MM.1S (cell line): Measurements from ENCODE around the gene C19orf44.

Experiments used
- DNase-seq: peaks from one replicate; pipeline ENCODE4 v3.0.0-alpha.2; 2015
- H2AFZ ChIP-seq: fragments of 300-600 bp; sonication (generic); 2 replicates; pipeline ENCODE4 v1.6.0; 2016; ENCODE audit warnings: antibody characterized with exemption, low read length
- H3F3A ChIP-seq: fragments of 300-600 bp; sonication (generic); 2 replicates; pipeline ENCODE4 v1.6.1; 2016; ENCODE audit warnings: mild to moderate bottlenecking, antibody characterized with exemption, low read length, moderate library complexity, mixed read lengths; ENCODE audit not compliant: insufficient read depth
- H3K27ac ChIP-seq: fragments of 300-600 bp; sonication (generic); 2 replicates; pipeline ENCODE4 v1.5.1; 2016; ENCODE audit warnings: mild to moderate bottlenecking, low read length
- H3K27me3 ChIP-seq: fragments of 300-600 bp; sonication (generic); replicated peaks from 2 replicates; pipeline ENCODE4 v1.6.0; 2016; ENCODE audit warnings: low read length; ENCODE audit not compliant: insufficient read depth
- H3K36me3 ChIP-seq: fragments of 300-600 bp; sonication (generic); replicated peaks from 2 replicates; pipeline ENCODE4 v1.6.1; 2016; ENCODE audit warnings: mild to moderate bottlenecking, low read length, mixed read lengths; ENCODE audit not compliant: insufficient read depth
- H3K4me1 ChIP-seq: fragments of 300-600 bp; sonication (generic); 2 replicates; pipeline ENCODE4 v1.6.1; 2016; ENCODE audit warnings: low read length, mixed read lengths
- H3K4me2 ChIP-seq: fragments of 300-600 bp; sonication (generic); 2 replicates; pipeline ENCODE4 v1.6.0; 2016; ENCODE audit warnings: low read depth, low read length
- H3K4me3 ChIP-seq: fragments of 300-600 bp; sonication (generic); 2 replicates; pipeline ENCODE4 v1.5.1; 2016; ENCODE audit warnings: low read length, mixed read lengths
- H3K79me2 ChIP-seq: fragments of 300-600 bp; sonication (generic); 2 replicates; pipeline ENCODE4 v1.6.1; 2016; ENCODE audit warnings: mixed run types, low read length, mixed read lengths
- H3K9ac ChIP-seq: fragments of 300-600 bp; sonication (generic); 2 replicates; pipeline ENCODE4 v1.6.1; 2016; ENCODE audit warnings: low read length, mixed read lengths
- H3K9me2 ChIP-seq: fragments of 300-600 bp; sonication (generic); replicated peaks from 2 replicates; pipeline ENCODE4 v1.6.1; 2016; ENCODE audit warnings: mild to moderate bottlenecking, low read length, mixed read lengths; ENCODE audit not compliant: insufficient read depth
- H3K9me3 ChIP-seq: fragments of 300-600 bp; sonication (generic); replicated peaks from 2 replicates; pipeline ENCODE4 v1.6.1; 2016; ENCODE audit warnings: mild to moderate bottlenecking, low read length, mixed read lengths; ENCODE audit not compliant: insufficient read depth
- H4K20me1 ChIP-seq: fragments of 300-600 bp; sonication (generic); 2 replicates; pipeline ENCODE4 v1.6.1; 2016; ENCODE audit warnings: mild to moderate bottlenecking, low read length, moderate library complexity, mixed read lengths; ENCODE audit not compliant: insufficient read depth
- EZH2 ChIP-seq: fragments of 300-600 bp; sonication (generic); optimal IDR thresholded peaks from 2 replicates; pipeline ENCODE3; 2017; ENCODE audit warnings: low read depth, mild to moderate bottlenecking, antibody characterized with exemption, low read length, mixed read lengths
- EZH2phosphoT487 ChIP-seq: fragments of 300-600 bp; sonication (generic); IDR thresholded peaks from 2 replicates; pipeline ENCODE4 v1.6.1; 2018; ENCODE audit warnings: antibody characterized with exemption, low read length
- TF ChIP-seq, protein P1 (sequence below): fragments of 300-600 bp; sonication (generic); IDR thresholded peaks from 2 replicates; pipeline ENCODE4 v1.5.1; 2016; ENCODE audit warnings: antibody characterized with exemption, low read length, mixed read lengths

C19orf44 gene

GRCh38 chr19:16472992-16473391 is 23.2 kb upstream of the C19orf44 start:
- Histone ChIP-seq H3K79me2 (peaks cover 35% of the 10 kb centered on the region), H4K20me1 (0 out of 2 replicates have a peak, but pooled peaks cover 5% of the 10 kb centered on the region), H3K9me3 (no peaks in the 10 kb centered on the region), H3F3A (no peaks in the 10 kb centered on the region), H3K9ac (no peak overlapping the region), H3K27me3 (no peaks in the 10 kb centered on the region), H3K36me3 (no peaks in the 10 kb centered on the region), H3K9me2 (no peaks in the 10 kb centered on the region), H3K27ac (no peak overlapping the region), H3K4me3 (no peak overlapping the region), H3K4me1 (peaks cover 6% of the 10 kb centered on the region; the same call in 1 of the 2 replicates), H3K4me2 (no peak overlapping the region), H2AFZ (no peak overlapping the region)
- TF ChIP-seq, protein P1, sequence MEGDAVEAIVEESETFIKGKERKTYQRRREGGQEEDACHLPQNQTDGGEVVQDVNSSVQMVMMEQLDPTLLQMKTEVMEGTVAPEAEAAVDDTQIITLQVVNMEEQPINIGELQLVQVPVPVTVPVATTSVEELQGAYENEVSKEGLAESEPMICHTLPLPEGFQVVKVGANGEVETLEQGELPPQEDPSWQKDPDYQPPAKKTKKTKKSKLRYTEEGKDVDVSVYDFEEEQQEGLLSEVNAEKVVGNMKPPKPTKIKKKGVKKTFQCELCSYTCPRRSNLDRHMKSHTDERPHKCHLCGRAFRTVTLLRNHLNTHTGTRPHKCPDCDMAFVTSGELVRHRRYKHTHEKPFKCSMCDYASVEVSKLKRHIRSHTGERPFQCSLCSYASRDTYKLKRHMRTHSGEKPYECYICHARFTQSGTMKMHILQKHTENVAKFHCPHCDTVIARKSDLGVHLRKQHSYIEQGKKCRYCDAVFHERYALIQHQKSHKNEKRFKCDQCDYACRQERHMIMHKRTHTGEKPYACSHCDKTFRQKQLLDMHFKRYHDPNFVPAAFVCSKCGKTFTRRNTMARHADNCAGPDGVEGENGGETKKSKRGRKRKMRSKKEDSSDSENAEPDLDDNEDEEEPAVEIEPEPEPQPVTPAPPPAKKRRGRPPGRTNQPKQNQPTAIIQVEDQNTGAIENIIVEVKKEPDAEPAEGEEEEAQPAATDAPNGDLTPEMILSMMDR, result no peak
- TF ChIP-seq EZH2phosphoT487, result no peak
- TF ChIP-seq EZH2, result no peak
- no peak for DNase-seq

DNA sequence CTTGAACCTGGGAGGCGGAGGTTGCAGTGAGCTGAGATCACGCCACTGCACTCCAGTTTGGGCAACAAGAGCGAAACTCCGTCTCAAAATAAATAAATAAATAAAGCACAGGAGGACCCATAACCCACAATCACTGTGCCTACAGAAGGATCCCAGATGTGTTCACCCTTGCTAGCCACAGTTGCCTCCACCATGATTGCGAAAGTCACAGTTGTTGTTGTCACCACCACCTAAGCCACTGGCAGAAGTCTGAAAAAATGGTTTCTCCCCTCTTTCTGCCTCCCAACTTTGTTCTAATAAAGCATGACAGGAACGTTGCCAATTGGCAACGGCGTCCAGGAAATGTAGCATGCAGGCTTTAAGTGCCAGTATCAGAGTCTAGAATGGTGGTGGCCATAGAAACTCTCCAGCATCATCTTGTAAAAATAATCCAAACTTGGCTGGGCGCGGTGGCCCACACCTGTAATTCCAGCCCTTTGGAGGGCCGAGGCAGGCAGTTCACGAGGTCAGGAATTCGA is 22.3 kb upstream of the C19orf44 start:
- Histone ChIP-seq H3F3A (no peaks in the 10 kb centered on the region), H3K4me2 (no peak overlapping the region), H3K9ac (no peak overlapping the region), H4K20me1 (0 out of 2 replicates have a peak, but pooled peaks cover 5% of the 10 kb centered on the region), H3K79me2 (peaks cover 26% of the 10 kb centered on the region), H3K4me1 (peaks cover 6% of the 10 kb centered on the region; the same call in 1 of the 2 replicates), H3K4me3 (no peak overlapping the region), H3K36me3 (no peaks in the 10 kb centered on the region), H3K27ac (no peak overlapping the region), H3K9me3 (no peaks in the 10 kb centered on the region), H3K27me3 (no peaks in the 10 kb centered on the region), H2AFZ (no peak overlapping the region), H3K9me2 (no peaks in the 10 kb centered on the region)
- DNase-seq, result no peak
- TF ChIP-seq EZH2phosphoT487, result no peak

DNA sequence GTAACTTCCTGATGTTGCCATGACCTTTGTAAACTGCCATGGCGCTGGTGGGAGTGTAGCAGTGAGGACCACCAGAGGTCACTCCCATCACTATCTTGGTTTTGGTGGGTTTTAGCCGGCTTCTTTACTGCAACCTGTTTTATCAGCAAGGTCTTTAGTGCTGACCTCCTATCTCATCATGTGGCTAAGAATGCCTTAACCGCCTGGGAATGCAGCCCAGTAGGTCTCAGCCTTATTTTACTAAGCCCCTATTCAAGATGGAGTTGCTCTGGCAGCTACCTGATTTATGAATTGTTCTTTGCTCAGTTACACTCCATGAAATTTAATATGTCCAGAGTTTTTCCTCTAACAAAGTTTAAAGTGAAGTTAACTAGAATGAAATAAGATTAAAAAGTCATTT is 19.8 kb upstream of the C19orf44 start:
- no peaks in the 10 kb centered on the region for H3F3A ChIP-seq
- no peaks in the 10 kb centered on the region for H3K9me3 ChIP-seq
- no peak overlapping the region for H3K4me3 ChIP-seq
- H2AFZ ChIP-seq, result no peak overlapping the region
- no peaks in the 10 kb centered on the region for H3K36me3 ChIP-seq
- H3K4me2 ChIP-seq, result no peak overlapping the region
- TF ChIP-seq EZH2phosphoT487 (no peak), EZH2 (no peak)
- TF ChIP-seq, protein P1, result no peak
- no peaks in the 10 kb centered on the region for H3K27me3 ChIP-seq
- no peaks in the 10 kb centered on the region for H3K4me1 ChIP-seq
- H3K9ac ChIP-seq, result no peak overlapping the region
- H4K20me1 ChIP-seq, result no peaks in the 10 kb centered on the region
- no peaks in the 10 kb centered on the region for H3K9me2 ChIP-seq
- DNase-seq, result no peak
- peaks cover 1% of the 10 kb centered on the region for H3K79me2 ChIP-seq
- H3K27ac ChIP-seq, result no peak overlapping the region

- Histone ChIP-seq H3K79me2 (no peaks in the 10 kb centered on the region), H3K9me3 (no peaks in the 10 kb centered on the region), H3K9ac (no peak overlapping the region), H3K36me3 (no peaks in the 10 kb centered on the region), H4K20me1 (no peaks in the 10 kb centered on the region), H3K27me3 (no peaks in the 10 kb centered on the region), H3K4me3 (no peak overlapping the region), H3F3A (no peaks in the 10 kb centered on the region), H3K4me1 (no peaks in the 10 kb centered on the region), H3K9me2 (no peaks in the 10 kb centered on the region), H3K4me2 (no peak overlapping the region), H3K27ac (no peak overlapping the region), H2AFZ (no peak overlapping the region)
- DNase-seq, result no peak
- no peak for TF ChIP-seq EZH2phosphoT487
- TF ChIP-seq, protein P1, result no peak
- TF ChIP-seq EZH2, result no peak
Observed at GRCh38 chr19:16477311-16477710, 18.9 kb upstream of the C19orf44 start.
